ENCODE data around the gene PCNX2. TPM values are rescaled to one million over a fixed set of nuclear protein-coding genes. Genes with fewer than 3 reads are reported as not detected.

Gene PCNX2
- total and polyA plus RNA-seq, 2 donors (not counting 1 experiment from before 2014, with no cell fraction given) = 17.6 to 34.7 TPM

- no peaks in the 10 kb centered on the region for H3K9me3 Mint-ChIP-seq (ENCODE audit: insufficient read depth)
These were observed 25.9 kb downstream of the PCNX2 start for GRCh38 chr1:233269656-233270055.

DNA sequence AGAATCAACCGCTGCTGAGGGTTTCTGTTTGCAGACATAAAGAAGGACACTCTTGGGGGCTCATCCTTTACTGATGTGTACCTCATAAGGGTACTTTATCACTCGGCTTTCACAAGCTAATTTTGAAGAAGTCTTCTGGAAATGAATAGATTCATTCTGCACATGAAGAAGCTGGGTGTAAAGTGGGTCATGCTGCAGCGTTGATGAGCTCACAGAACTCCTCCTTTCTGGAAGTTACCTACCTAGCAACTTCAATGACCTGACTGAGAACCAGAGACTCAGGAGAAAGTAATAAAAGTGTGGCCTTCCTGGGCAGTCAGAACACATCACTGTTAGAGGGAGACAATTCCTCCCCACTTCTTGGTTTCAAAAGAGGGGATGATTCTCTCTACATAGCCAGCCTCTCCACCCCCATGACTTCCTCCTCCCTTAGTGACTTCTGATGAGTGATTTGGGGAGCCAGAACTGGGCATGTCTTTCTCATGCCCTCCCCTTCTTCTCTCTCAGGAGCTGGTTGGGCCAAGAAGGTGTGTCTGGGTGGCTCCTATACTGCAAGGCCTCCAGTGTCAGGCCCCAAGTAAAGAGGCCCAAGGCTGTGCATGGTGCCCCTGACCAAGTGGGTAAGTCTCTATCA is 27.0 kb downstream of the PCNX2 start:
- no peaks in the 10 kb centered on the region for H3K27me3 ChIP-seq (replicated peaks in 1 of 4; ENCODE audit: control extremely low read depth in 1 of 4, control insufficient read depth in 3 of 4, insufficient read depth in 4 of 4, low read length in 3 of 4)
- no peaks in the 10 kb centered on the region for H3K27me3 Mint-ChIP-seq
- H3K9me3 ChIP-seq (ENCODE audit: control extremely low read depth in 1 of 3, control insufficient read depth in 2 of 3, insufficient read depth in 1 of 3, low read length in 2 of 3) = peaks cover 0 to 4% (median 0%) of the 10 kb centered on the region in 3 donors
- intact Hi-C loops (cut with micrococcal nuclease) = no loop called here
- H3K4me3 ChIP-seq (ENCODE audit: control extremely low read depth in 1 of 5, extremely low read depth in 1 of 5, insufficient read depth in 1 of 5, low read depth in 2 of 5, low read length in 4 of 5) = no peak overlapping the region
- DNase-seq (no peak), ATAC-seq (ENCODE audit: low read depth) (no peak)
- H3K9me3 Mint-ChIP-seq (ENCODE audit: insufficient read depth) = no peaks in the 10 kb centered on the region
- no peak overlapping the region for H3K27ac ChIP-seq (ENCODE audit: low read length in 2 of 2)
- H4K20me1 ChIP-seq (ENCODE audit: control insufficient read depth, insufficient read depth, low read length, poor library complexity, severe bottlenecking) = no peaks in the 10 kb centered on the region
- H3K79me2 ChIP-seq (ENCODE audit: control insufficient read depth, insufficient read depth, low read length) = no peaks in the 10 kb centered on the region
- TF ChIP-seq, protein P1, sequence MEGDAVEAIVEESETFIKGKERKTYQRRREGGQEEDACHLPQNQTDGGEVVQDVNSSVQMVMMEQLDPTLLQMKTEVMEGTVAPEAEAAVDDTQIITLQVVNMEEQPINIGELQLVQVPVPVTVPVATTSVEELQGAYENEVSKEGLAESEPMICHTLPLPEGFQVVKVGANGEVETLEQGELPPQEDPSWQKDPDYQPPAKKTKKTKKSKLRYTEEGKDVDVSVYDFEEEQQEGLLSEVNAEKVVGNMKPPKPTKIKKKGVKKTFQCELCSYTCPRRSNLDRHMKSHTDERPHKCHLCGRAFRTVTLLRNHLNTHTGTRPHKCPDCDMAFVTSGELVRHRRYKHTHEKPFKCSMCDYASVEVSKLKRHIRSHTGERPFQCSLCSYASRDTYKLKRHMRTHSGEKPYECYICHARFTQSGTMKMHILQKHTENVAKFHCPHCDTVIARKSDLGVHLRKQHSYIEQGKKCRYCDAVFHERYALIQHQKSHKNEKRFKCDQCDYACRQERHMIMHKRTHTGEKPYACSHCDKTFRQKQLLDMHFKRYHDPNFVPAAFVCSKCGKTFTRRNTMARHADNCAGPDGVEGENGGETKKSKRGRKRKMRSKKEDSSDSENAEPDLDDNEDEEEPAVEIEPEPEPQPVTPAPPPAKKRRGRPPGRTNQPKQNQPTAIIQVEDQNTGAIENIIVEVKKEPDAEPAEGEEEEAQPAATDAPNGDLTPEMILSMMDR (IDR thresholded peaks at IDR 0.05) = no peak
- no peak for TF ChIP-seq EZH2 (IDR thresholded peaks at IDR 0.05; ENCODE audit: borderline replicate concordance, insufficient read depth, low read depth, low read length, poor library complexity, severe bottlenecking)
- no peak overlapping the region for H2AFZ ChIP-seq (ENCODE audit: insufficient read depth, low read depth, low read length, poor library complexity, severe bottlenecking)
- no peaks in the 10 kb centered on the region for H3K4me1 ChIP-seq (ENCODE audit: control insufficient read depth in 2 of 2, insufficient read depth in 2 of 2, low read length in 2 of 2)
- H3K27ac Mint-ChIP-seq = no peak overlapping the region
- H3K4me1 Mint-ChIP-seq = no peaks in the 10 kb centered on the region
- no peaks in the 10 kb centered on the region for H3K36me3 ChIP-seq (replicated peaks in 1 of 2; ENCODE audit: control extremely low read depth in 1 of 2, control insufficient read depth in 1 of 2, extremely low read depth in 1 of 2, insufficient read depth in 2 of 2, low read length in 1 of 2)
- 86% methylated on average over 1 of the region's 3 CpGs for WGBS (ENCODE audit: insufficient coverage)
- CTCF ChIA-PET = no interaction called here
- no peak overlapping the region for H3K4me3 Mint-ChIP-seq
- POLR2A ChIA-PET = no interaction called here
- no peak overlapping the region for H3K9ac ChIP-seq (ENCODE audit: low read length)
- no peak overlapping the region for H3K4me2 ChIP-seq (replicated peaks; ENCODE audit: low read depth, low read length, poor library complexity, severe bottlenecking)

More at GRCh38 chr1:233269656-233270055, 25.9 kb downstream of the PCNX2 start:
- H3K27ac ChIP-seq (ENCODE audit: low read length in 2 of 2) = no peak overlapping the region
- no peaks in the 10 kb centered on the region for H3K27me3 ChIP-seq (replicated peaks in 1 of 4; ENCODE audit: control extremely low read depth in 1 of 4, control insufficient read depth in 3 of 4, insufficient read depth in 4 of 4, low read length in 3 of 4)
- H3K36me3 ChIP-seq (replicated peaks in 1 of 2; ENCODE audit: control extremely low read depth in 1 of 2, control insufficient read depth in 1 of 2, extremely low read depth in 1 of 2, insufficient read depth in 2 of 2, low read length in 1 of 2) = no peaks in the 10 kb centered on the region
- no peaks in the 10 kb centered on the region for H3K4me1 ChIP-seq (ENCODE audit: control insufficient read depth in 2 of 2, insufficient read depth in 2 of 2, low read length in 2 of 2)
- no CpG with 5 or more reads among the region's 2 CpGs for WGBS (ENCODE audit: insufficient coverage)
- ATAC-seq (ENCODE audit: low read depth) (no peak), DNase-seq (no peak)
- H3K9ac ChIP-seq (ENCODE audit: low read length) = no peak overlapping the region
- no peak overlapping the region for H2AFZ ChIP-seq (ENCODE audit: insufficient read depth, low read depth, low read length, poor library complexity, severe bottlenecking)
- H3K79me2 ChIP-seq (ENCODE audit: control insufficient read depth, insufficient read depth, low read length) = no peaks in the 10 kb centered on the region
- peaks cover 0 to 4% (median 0%) of the 10 kb centered on the region in 3 donors for H3K9me3 ChIP-seq (ENCODE audit: control extremely low read depth in 1 of 3, control insufficient read depth in 2 of 3, insufficient read depth in 1 of 3, low read length in 2 of 3)
- ChIA-PET POLR2A (no interaction called here), CTCF (no interaction called here)
- H3K27me3 Mint-ChIP-seq = no peaks in the 10 kb centered on the region
- TF ChIP-seq, protein P1 (IDR thresholded peaks at IDR 0.05) = no peak
- TF ChIP-seq EZH2 (IDR thresholded peaks at IDR 0.05; ENCODE audit: borderline replicate concordance, insufficient read depth, low read depth, low read length, poor library complexity, severe bottlenecking) = no peak
- intact Hi-C loops (cut with micrococcal nuclease) = no loop called here
- no peak overlapping the region for H3K4me2 ChIP-seq (replicated peaks; ENCODE audit: low read depth, low read length, poor library complexity, severe bottlenecking)
- H3K4me3 ChIP-seq (ENCODE audit: control extremely low read depth in 1 of 5, extremely low read depth in 1 of 5, insufficient read depth in 1 of 5, low read depth in 2 of 5, low read length in 4 of 5) = no peak overlapping the region
- no peaks in the 10 kb centered on the region for H3K4me1 Mint-ChIP-seq
- no peak overlapping the region for H3K27ac Mint-ChIP-seq
- H4K20me1 ChIP-seq (ENCODE audit: control insufficient read depth, insufficient read depth, low read length, poor library complexity, severe bottlenecking) = no peaks in the 10 kb centered on the region
- H3K4me3 Mint-ChIP-seq = no peak overlapping the region

Data from B cell (primary cell).